Measurements from ENCODE around the gene HOXB9.
A peak's percentile ranks its signal among the peaks of the same experiment; 100 is the strongest.

HOXB9 gene

GRCh38 chr17:48627623-48628521, 1.7 kb upstream of the HOXB9 start:
- no peak for TF ChIP-seq CTCF (IDR thresholded peaks at IDR 0.05; ENCODE audit: control insufficient read depth, extremely low read depth, insufficient read depth)
- DNase-seq (ENCODE audit: low read depth) = no peak

GRCh38 chr17:48627118-48627597, 1.0 kb upstream of the HOXB9 start:
- no peak overlapping the region for H3K4me3 ChIP-seq (ENCODE audit: low read depth, low read length)
- no peak for DNase-seq (ENCODE audit: low read depth)

More at GRCh38 chr17:48627623-48628521, 1.7 kb upstream of the HOXB9 start:
- H3K4me3 ChIP-seq (ENCODE audit: low read depth, low read length) = no peak overlapping the region

GRCh38 chr17:48625495-48626244, 488 bp downstream of the HOXB9 start:
- H3K4me3 ChIP-seq (ENCODE audit: low read depth, low read length) = peak overlapping the region; percentile 46
- peak; percentile 15 for DNase-seq (ENCODE audit: low read depth)

More at GRCh38 chr17:48627118-48627597, 1.0 kb upstream of the HOXB9 start:
- TF ChIP-seq CTCF (IDR thresholded peaks at IDR 0.05; ENCODE audit: control insufficient read depth, extremely low read depth, insufficient read depth) = no peak

GRCh38 chr17:48624544-48625494, 1.3 kb downstream of the HOXB9 start:
- TF ChIP-seq CTCF (IDR thresholded peaks at IDR 0.05; ENCODE audit: control insufficient read depth, extremely low read depth, insufficient read depth) = 0 out of 2 replicates have a peak, but pooled peaks have one; percentile 2
- peak overlapping the region; percentile 46 for H3K4me3 ChIP-seq (ENCODE audit: low read depth, low read length)
- DNase-seq (ENCODE audit: low read depth) = peak; percentile 31

More at GRCh38 chr17:48625495-48626244, 488 bp downstream of the HOXB9 start:
- no peak for TF ChIP-seq CTCF (IDR thresholded peaks at IDR 0.05; ENCODE audit: control insufficient read depth, extremely low read depth, insufficient read depth)

- H3K4me3 ChIP-seq (ENCODE audit: low read depth, low read length) = no peak overlapping the region
- no peak for TF ChIP-seq CTCF (IDR thresholded peaks at IDR 0.05; ENCODE audit: control insufficient read depth, extremely low read depth, insufficient read depth)
- DNase-seq (ENCODE audit: low read depth) = no peak
These were observed 2.0 kb downstream of the HOXB9 start for GRCh38 chr17:48624118-48624517.

GRCh38 chr17:48623583-48623982, 2.6 kb downstream of the HOXB9 start:
- no peak overlapping the region for H3K4me3 ChIP-seq (ENCODE audit: low read depth, low read length)
- DNase-seq (ENCODE audit: low read depth) = no peak
- TF ChIP-seq CTCF (IDR thresholded peaks at IDR 0.05; ENCODE audit: control insufficient read depth, extremely low read depth, insufficient read depth) = no peak
